H1 (cell line): ENCODE data around the gene IRF7. TPM values are rescaled to one million over a fixed set of nuclear protein-coding genes. Genes with fewer than 3 reads are reported as not detected.

Experiments
- RBBP5 ChIP-seq: IDR thresholded peaks from 2 replicates; pipeline ENCODE4 v1.7.1; 2012; ENCODE audit warnings: low read depth, mild to moderate bottlenecking, inconsistent platforms, low read length, moderate library complexity, borderline replicate concordance
- SIRT6 ChIP-seq: IDR thresholded peaks from one replicate; pipeline ENCODE4 v1.7.1; 2012; ENCODE audit warnings: low read length, inconsistent platforms
- polyA plus RNA-seq, 7 experiments: library from polyadenylated mRNA; depleted of rRNA in 3 of 7; stranded (reverse) in 5 of 7; unstranded in 2 of 7; fragments of >200 nt in 5 of 7; fragments of 200-250 nt in 2 of 7; gene quantifications; 1 replicate in 5 of 7; 2 replicates in 1 of 7; 4 replicates in 1 of 7; pipeline versions ENCODE4 v1.2.1 to v1.2.3, GENCODE V29; 2011 to 2013; ENCODE audit warnings: missing spikeins in 2 of 7, mixed read lengths in 2 of 7
- total RNA-seq: library from RNA; stranded (reverse); fragmentation: NEBNext Ultra II Directional; extraction: Animal tissue kit (Norgen Biotek cat#: 25700); gene quantifications from 2 replicates; pipeline ENCODE4 v1.2.1, GENCODE V29; 2021

The IRF7 gene
- total and polyA plus RNA-seq, 2 of the 8 experiments (the other 6 are each of a cell fraction or from before 2014, with no cell fraction given) = 9.1 to 9.6 TPM

DNA sequence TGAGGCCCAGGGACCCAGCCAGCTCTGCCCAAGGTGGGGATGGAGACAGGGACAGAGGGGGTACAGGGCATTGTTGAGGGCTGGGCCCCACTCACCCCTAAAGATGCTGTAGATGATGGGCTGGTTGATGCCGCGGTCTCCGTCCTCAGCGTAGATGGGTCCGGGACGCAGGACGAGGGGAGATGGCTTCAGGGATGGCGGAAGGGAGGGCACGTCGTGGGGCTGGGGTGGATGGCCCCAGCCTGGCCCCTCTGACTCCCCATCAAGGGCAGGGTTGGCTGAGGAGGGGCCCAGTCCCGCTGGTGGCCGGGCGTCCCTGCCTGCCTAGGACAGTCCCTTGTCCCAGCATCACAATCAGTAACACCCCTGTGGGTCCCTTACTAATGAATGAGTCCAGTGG is 4.5 kb upstream of the IRF7 start (continued):
- TF ChIP-seq RBBP5 (no peak), SIRT6 (no peak)
